SK-N-MC (cell line): ENCODE results near the gene HDAC8.

Source experiments
- EZH2 ChIP-seq: fragments of 200-600 bp; sonication (generic); IDR thresholded peaks from one replicate; pipeline ENCODE4 v1.6.1; 2017; ENCODE audit warnings: antibody characterized with exemption
- POLR2AphosphoS5 ChIP-seq: IDR thresholded peaks from 2 replicates; pipeline ENCODE4 v1.6.1; 2012; ENCODE audit warnings: mild to moderate bottlenecking, low read depth, low read length, borderline replicate concordance

DNA sequence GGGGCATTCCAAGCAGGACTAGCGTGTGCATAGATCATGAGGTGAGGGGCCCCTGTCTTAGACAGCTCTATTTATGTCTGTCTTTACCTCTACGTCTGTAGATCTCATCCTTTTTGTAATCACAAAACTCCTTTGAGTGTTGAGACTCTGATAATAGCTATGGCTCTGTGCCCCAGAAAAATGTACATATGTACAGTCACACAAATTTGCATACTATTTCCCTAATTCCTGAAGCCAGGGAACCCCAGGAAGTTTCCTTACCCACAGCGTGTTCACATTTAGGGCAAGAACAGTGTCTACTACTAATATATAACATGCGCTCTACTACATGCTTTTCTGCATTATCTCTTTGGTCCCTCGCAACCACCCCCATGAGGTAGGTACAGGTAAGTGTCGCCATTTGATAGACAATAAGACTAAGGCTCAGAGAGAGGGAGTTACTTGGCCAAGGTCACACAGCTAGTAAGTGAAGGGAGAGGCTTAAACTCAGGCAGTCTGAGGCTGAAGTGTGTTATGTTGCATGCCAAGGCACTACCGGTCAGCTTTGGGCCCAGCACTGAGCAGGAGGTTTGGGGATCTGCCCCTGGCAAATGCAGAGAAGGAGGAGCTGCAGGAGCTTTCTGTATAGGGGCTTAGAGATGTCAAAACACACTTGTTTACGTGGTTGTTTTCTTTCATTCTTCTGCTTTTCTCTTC, 245.9 kb downstream of the HDAC8 start:
- TF ChIP-seq EZH2 (no peak), POLR2AphosphoS5 (no peak)
